Cardiac muscle cell (in vitro differentiated cells and primary cell): ENCODE measurements around the gene LRRN3. TPM values are rescaled to one million over a fixed set of nuclear protein-coding genes. Genes with fewer than 3 reads are reported as not detected.

ENCODE experiments used
- DNase-seq, 2 donors: peaks; one replicate each; pipeline versions ENCODE4 v3.0.0 to v3.0.0-alpha.2; 2010 to 2017; ENCODE audit warnings: low read depth in 1 of 2, low spot score in 1 of 2
- H3K27ac ChIP-seq: fragments of 200-600 bp; sonication (generic); 2 replicates; pipeline ENCODE4 v1.5.1; 2016
- H3K27me3 ChIP-seq: fragments of 200-600 bp; sonication (generic); 2 replicates; pipeline ENCODE4 v1.6.0; 2016; ENCODE audit warnings: control low read depth
- H3K36me3 ChIP-seq: fragments of 200-600 bp; sonication (generic); 2 replicates; pipeline ENCODE4 v1.5.1; 2016; ENCODE audit warnings: control low read depth
- H3K4me1 ChIP-seq: fragments of 200-600 bp; sonication (generic); 2 replicates; pipeline ENCODE4 v1.8.1; 2017; ENCODE audit warnings: low read depth, mild to moderate bottlenecking, mixed run types
- H3K4me3 ChIP-seq: fragments of 200-600 bp; sonication (generic); 2 replicates; pipeline ENCODE4 v1.5.1; 2016; ENCODE audit warnings: mild to moderate bottlenecking
- H3K9me3 ChIP-seq: fragments of 200-600 bp; sonication (generic); 2 replicates; pipeline ENCODE4 v1.5.1; 2017; ENCODE audit warnings: low read depth, mild to moderate bottlenecking, control low read depth
- polyA plus RNA-seq: library from polyadenylated mRNA; unstranded; fragments of >200 nt; fragmentation: Nextera tagmentation; extraction: Ambion mirVana; gene quantifications from 2 replicates; pipeline ENCODE4 v1.2.1, GENCODE V29; 2016
- total RNA-seq: library from RNA; depleted of rRNA; stranded (reverse); fragments of >200 nt; gene quantifications from 2 replicates; pipeline ENCODE4 v1.2.3, GENCODE V29; 2016
- TF ChIP-seq, protein P1 (sequence below): IDR thresholded peaks from 2 replicates; pipeline ENCODE4 v1.5.1; 2012; ENCODE audit warnings: low read depth, mild to moderate bottlenecking, low read length

The LRRN3 gene
- total and polyA plus RNA-seq, 2 experiments from 2014 or later: 43.7 to 84.6 TPM

DNA sequence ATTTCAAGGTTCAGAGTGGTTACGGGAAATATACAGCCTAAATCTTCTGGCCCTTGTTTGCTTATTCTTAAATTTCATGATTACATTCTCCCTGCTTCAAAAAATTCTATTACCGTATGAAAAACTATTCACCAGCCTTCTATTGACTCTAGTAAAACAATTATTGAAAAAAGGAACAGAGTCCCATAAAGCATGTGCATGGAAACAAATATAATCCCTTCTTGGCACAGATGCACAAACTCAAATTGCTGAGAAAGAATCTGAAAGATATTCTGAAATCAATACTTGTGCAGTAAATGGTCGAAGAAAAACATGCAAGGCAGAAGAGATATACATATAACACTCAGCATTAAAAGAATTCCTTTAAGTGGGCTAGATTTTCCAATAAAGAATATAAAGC, 83.6 kb downstream of the LRRN3 start:
- DNase-seq: no peak
- TF ChIP-seq, protein P1, sequence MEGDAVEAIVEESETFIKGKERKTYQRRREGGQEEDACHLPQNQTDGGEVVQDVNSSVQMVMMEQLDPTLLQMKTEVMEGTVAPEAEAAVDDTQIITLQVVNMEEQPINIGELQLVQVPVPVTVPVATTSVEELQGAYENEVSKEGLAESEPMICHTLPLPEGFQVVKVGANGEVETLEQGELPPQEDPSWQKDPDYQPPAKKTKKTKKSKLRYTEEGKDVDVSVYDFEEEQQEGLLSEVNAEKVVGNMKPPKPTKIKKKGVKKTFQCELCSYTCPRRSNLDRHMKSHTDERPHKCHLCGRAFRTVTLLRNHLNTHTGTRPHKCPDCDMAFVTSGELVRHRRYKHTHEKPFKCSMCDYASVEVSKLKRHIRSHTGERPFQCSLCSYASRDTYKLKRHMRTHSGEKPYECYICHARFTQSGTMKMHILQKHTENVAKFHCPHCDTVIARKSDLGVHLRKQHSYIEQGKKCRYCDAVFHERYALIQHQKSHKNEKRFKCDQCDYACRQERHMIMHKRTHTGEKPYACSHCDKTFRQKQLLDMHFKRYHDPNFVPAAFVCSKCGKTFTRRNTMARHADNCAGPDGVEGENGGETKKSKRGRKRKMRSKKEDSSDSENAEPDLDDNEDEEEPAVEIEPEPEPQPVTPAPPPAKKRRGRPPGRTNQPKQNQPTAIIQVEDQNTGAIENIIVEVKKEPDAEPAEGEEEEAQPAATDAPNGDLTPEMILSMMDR: no peak
- no peak overlapping the region for H3K27ac ChIP-seq
- H3K36me3 ChIP-seq: no peaks in the 10 kb centered on the region
- no peaks in the 10 kb centered on the region for H3K9me3 ChIP-seq
- H3K4me3 ChIP-seq: no peak overlapping the region
- H3K27me3 ChIP-seq: no peaks in the 10 kb centered on the region
- no peaks in the 10 kb centered on the region for H3K4me1 ChIP-seq
